ENCODE measurements around the gene FCHSD2.
"Not testable (repeated sequence)": the region's sequence is repeated elsewhere in the genome, so short reads cannot be mapped to it uniquely, and the experiment has no call there.

The FCHSD2 gene

GRCh38 chr11:73121692-73122091, 20.4 kb downstream of the FCHSD2 start:
- DNase-seq (ENCODE audit: low read depth in 2 of 2) = no peak

- DNase-seq (ENCODE audit: low read depth in 2 of 2) = no peak
Observed at GRCh38 chr11:73117071-73117470, 25.0 kb downstream of the FCHSD2 start.

DNA sequence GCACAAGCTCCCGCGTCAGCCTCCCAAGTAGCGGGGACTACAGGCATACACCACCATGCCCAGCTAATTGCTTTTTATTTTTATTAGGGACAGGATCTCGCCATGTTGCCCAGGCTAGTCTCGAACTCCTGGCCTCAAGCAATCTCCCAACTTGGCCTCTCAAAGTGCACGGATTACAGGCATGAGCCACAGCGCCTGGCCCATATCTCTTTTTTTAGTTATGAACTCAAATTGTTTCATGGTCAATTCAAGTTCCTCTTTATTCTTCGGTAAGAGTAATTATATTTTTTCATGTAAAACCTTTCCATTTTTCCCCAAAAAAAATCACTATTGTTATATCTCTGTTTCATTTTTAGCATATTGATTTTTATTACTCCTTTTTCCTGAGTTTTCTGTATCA, 25.5 kb downstream of the FCHSD2 start:
- DNase-seq (ENCODE audit: low read depth in 2 of 2) = no peak

DNA sequence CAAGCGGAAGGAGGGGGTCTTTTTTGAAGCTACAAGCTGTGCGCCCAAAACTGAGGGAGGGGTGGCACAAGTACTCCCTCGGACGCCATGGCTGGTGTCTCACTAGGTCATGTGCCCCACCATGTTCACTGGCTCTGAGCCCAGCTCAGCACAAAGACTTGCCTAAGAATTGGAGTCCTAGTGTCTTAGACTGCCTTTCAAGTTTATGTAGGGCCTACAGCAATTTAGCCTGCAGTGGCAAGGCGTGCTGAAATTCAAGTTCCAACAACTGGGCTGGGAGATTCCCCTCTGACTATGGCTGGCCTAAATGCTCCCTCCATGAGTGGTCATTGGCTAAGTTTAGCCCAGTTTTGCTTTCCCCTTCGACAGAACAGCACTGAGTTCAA, 27.3 kb downstream of the FCHSD2 start:
- DNase-seq (ENCODE audit: low read depth in 2 of 2) = no peak

DNA sequence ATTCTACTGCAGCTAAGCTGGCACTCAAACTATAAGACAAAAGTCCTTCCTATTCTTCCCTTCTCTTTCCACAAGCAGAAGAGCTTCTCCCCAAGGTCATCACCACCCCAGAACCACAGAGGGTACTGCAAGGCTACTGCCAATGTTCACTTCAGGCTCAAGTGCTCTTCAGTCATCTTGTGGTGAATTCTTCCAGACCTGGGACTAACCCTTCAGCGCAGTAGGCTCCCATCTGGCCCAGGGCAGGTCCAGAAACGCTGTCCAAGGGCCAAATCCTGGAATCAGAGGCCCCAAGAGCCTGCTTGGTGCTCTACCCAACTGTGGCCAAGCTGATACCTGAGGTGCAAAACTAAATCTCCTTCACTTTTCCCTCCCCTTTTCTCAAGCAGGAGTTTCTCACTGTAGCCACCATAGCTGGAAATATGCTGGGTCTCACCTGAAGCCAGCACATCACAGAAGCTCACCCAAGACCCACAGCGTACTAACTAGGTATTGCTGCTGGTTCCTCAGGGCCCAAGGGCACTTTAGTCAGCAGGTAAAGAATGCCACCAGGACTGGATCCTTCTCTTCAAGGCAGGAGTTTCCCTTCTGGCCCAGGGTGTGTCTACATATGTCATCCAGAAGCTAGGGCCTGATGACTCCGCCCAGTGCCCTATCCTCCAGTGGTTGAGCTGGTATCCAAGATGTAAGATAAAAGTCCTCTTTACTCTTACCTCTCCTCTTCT, 27.8 kb downstream of the FCHSD2 start:
- no peak for DNase-seq (ENCODE audit: low read depth in 2 of 2)

- DNase-seq (ENCODE audit: low read depth in 2 of 2) = no peak
Observed at GRCh38 chr11:73113426-73113825, 28.7 kb downstream of the FCHSD2 start.

GRCh38 chr11:73107597-73107996, 34.5 kb downstream of the FCHSD2 start:
- DNase-seq (ENCODE audit: low read depth in 2 of 2) = no peak

DNA sequence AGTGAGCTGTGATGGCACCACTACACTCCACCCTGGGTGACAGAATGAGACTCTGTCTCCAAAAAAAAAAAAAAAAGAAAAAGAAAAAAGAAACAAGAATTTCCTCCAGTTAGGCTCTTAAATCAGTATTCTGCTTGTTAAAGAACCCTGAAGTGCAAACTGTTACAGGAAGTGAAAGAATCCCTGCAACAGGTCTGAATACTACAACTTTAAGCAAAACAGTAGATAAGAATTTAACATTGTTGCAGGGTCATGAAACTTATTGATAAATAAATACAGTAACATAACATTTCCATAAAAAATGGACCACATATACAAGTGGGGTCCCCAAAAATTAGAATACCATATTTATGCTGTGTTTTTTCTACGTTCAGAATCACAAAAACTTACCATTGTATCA, 35.8 kb downstream of the FCHSD2 start:
- no peak for DNase-seq (ENCODE audit: low read depth in 2 of 2)

DNA sequence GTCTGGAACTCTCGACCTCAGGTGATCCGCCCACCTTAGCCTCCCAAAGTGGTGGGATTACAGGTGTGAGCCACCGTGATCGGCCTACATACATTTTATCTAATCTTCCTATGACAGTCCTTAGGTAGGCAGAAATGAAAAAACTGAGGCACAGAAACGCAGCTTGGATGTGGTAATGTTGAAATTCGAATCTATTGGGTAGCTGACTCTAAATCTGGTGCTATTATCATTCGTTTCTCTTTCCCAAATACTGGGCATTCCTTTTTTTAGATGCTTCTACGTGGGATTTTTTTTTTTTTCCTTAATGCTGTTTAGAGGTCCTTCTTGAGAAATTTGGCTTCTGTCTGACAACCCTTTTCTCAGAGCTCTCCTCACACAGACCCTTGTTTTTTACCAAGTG, 41.5 kb downstream of the FCHSD2 start:
- DNase-seq (ENCODE audit: low read depth in 2 of 2) = no peak

DNA sequence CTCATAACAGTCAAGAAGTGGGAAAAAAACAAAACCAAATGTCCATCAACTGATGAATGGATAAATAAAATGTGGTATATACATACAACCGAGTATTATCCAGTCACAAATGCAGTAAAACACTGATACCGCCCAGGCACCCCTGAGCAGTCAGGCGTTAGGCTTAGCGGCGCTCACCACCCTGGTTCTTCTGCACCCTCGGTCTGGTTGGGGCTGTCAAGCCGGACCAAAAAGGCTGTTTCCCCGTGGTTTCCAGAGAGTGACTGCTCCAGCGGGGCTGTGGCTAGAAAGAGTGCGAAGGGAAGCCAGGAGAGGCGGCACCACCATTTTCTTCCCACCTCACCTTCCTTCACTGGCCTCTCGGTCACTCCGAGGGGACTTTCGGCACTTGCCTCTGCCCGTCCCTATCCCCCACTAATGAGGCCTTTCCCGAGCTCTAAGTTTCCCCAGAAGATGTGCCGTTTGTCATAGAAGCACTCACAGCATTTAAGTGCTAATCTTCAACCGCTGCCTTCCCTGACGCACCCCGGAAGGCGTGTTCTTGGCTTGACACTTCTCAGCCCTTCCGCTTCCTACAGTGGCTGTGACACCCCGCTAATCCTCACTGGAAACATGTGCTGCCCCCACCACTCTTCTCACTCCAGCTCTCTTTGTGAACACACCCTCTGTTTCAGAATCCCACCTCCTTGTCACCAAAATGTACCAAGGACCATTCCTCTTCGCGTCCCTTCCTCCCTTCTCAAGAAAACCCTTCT, 42.4 kb downstream of the FCHSD2 start:
- DNase-seq (ENCODE audit: low read depth in 2 of 2) = no peak

- no peak for DNase-seq (ENCODE audit: low read depth in 2 of 2)
Observed at GRCh38 chr11:73095613-73096012, 46.5 kb downstream of the FCHSD2 start.

DNA sequence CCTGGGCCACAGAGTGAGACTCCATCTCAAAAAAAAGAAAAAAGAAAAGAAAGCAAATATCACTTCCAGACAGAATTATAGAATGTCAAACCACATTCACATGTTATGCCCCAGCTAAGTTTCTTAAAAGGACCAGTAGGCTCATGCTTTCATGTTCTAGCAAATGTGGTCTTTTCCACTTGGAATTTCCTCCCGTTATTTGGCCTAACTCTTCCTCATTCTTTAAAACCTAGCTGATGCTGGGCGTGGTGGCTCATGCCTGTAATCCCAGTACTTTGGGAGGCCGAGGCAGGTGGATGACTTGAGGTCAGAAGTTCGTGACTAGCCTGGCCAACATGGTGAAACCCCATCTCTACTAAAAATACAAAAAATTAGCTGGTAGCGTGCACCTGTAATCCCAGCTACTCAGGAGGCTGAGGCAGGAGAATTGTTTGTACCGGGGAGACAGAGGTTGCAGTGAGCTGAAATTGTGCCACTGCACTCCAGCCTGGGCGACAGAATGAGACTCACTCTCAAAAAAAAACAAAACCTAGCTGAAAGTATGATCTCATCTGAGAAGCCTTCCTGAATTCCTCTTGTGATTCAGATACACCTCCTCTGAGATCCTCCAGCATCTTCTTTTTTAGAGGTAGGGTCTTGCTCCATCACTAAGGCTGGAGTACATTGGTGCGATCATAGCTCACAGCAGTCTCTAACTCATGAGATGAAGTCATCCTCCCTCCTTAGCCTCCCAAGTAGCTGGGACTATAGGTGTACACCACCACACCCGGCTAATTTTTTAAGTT, 50.4 kb downstream of the FCHSD2 start:
- DNase-seq (ENCODE audit: low read depth in 2 of 2) = no peak

DNA sequence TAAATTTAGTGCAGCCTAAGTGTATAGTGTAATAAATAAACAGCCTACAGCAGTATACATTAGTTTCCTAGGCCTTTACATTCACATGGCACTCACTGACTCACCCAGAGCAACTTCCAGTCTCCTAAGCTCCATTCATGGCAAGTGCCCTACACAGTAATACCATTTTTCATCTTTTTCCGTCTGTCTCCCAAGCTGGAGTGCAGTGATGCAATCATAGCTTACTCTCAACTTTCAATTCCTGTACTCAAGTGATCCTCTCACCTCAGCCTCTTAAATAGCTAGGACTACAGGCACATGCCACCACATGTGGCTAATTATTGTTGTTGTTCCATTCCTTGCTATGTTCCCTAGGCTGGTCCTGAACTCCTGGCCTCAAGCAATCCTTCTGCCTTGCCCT, 54.4 kb downstream of the FCHSD2 start:
- no peak for DNase-seq (ENCODE audit: low read depth in 2 of 2)

DNA sequence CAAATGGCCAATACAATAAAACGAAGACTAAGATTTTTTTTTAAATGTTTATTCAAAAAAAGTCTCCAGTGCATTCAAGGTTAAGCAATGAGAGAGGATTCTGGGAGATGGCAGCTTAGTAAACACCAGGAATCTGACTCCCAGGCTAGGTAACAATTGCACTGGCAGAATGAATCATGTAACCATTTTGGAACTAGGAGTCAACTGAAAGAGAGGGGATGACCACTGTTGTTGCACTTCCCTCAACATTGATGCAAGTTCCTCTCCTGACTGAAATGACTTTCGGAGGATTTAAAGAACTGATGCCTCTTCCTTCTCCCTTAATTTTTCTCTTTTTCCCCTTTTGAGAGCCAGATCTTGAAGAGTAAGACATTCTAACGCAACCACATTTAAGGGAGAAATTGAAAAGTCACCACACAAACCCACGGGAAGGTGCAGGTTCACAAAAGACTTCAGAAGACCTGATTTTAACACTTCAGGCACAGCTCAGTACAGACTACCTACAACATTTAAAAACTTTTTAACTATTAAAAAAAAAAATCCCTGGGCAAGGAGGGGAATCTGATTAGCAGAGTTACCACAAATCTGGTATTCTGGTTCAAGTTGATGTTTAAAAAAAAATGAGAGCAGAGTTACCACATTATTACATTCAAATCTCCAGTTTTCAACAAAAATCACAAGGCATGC, 56.8 kb downstream of the FCHSD2 start:
- DNase-seq (ENCODE audit: low read depth in 2 of 2) = no peak

- DNase-seq (ENCODE audit: low read depth in 2 of 2) = no peak
Observed at GRCh38 chr11:73078631-73079030, 63.5 kb downstream of the FCHSD2 start.

GRCh38 chr11:73077454-73077853, 64.7 kb downstream of the FCHSD2 start:
- DNase-seq (ENCODE audit: low read depth in 2 of 2) = no peak

GRCh38 chr11:73074319-73074718, 67.8 kb downstream of the FCHSD2 start:
- DNase-seq (ENCODE audit: low read depth in 2 of 2) = no peak

- no peak for DNase-seq (ENCODE audit: low read depth in 2 of 2)
Observed at GRCh38 chr11:73072935-73073481, 69.1 kb downstream of the FCHSD2 start.

DNA sequence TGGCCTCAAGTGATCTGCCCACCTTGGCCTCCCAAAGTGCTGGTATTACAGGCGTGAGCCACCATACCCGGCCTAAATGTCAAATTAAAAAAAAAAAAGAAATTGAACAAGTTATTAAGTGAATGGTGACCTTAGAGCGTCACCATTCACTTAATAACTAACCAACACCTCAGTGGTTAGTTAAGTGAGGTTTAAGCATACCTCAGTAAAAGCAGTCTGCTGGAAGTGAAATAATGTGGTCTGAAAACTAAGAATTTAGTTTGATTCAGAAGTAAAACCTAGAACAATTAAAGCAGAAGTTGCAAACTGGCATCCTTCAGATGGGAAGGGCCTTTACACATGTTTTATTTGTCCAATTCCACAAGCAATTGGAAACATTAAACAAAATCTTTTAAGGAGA, 71.5 kb downstream of the FCHSD2 start:
- DNase-seq (ENCODE audit: low read depth in 2 of 2) = no peak

DNA sequence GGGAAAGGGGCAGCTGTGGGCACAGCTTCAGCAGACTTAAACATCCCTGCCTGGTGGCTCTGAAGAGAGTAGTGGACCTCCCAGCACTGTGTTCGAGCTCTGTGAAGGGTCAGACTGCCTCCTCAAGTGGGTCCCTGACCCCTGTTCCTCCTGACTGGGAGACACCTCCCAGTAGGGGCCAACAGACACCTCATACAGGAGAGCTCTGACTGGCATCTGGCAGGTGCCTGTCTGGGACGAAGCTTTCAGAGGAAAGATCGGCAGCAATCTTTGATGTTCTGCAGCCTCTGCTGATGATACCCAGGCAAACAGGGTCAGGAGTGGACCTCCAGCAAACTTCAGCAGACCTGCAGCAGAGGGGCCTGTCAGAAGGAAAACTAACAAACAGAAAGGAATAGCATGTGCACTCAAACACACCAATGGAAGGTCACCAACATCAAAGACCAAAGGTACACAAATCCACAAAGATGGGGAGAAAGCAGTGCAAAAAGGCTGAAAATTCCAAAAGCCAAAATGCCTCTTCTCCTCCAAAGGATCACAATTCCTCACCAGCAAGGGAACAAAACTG, 80.2 kb downstream of the FCHSD2 start:
- not testable (repeated sequence) for DNase-seq (ENCODE audit: low read depth in 2 of 2)

DNA sequence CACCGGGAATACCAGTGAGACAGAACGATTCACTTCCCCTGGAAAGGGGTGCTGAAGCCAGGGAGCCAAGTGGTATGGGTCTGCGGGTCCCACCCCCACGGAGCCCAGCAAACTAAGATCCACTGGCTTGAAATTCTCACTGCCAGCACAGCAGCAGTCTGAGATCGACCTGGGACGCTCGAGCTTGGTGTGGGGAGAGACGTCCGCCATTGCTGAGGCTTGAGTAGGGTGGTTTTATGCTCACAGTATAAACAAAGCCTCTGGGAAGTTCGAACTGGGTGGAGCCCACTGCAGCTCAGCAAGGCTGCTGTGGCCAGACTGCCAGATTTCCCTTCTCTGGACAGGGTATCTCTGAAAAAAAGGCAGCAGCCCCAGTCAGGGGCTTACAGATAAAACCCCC, 80.7 kb downstream of the FCHSD2 start:
- not testable (repeated sequence) for DNase-seq (ENCODE audit: low read depth in 2 of 2)
